HCT116 (cell line): ENCODE measurements around the gene COL2A1. TPM values are rescaled to one million over a fixed set of nuclear protein-coding genes. Genes with fewer than 3 reads are reported as not detected.

ENCODE experiments used
- ATAC-seq: fragments of 200-7000 bp; cut with Tn5 transposase; 2 replicates; pipeline ENCODE4 v1.9.1; 2020; ENCODE audit warnings: mild to moderate bottlenecking, moderate library complexity
- BruUV-seq: library from RNA; stranded (reverse); fragments of 400-500 nt; replicated peaks from 2 replicates; lab custom pipeline; 2021; lab: Mats Ljungman, UMichigan
- CTCF ChIA-PET: fragments of 300-600 bp; sonication (Branson Sonifier 250); formaldehyde crosslinking; loops from one replicate; lab custom pipeline; 2021; ENCODE audit warnings: antibody characterized with exemption; lab: Charles Lee
- POLR2A ChIA-PET: fragments of 300-600, 350-600 bp; sonication (Branson Sonifier 250); formaldehyde crosslinking; loops from one replicate; lab custom pipeline; 2021; ENCODE audit warnings: antibody characterized with exemption; lab: Charles Lee
- RAD21 ChIA-PET, 2 experiments: fragments of 300-600 bp; sonication (Branson Sonifier 250); formaldehyde crosslinking; loops; one replicate each; lab custom pipeline; 2023; ENCODE audit warnings: low total read pairs in 2 of 2; ENCODE audit not compliant: uncharacterized antibody in 2 of 2, unreplicated experiment in 2 of 2, low non-redundant PET in 1 of 2; lab: Charles Lee
- DNase-seq: peaks from one replicate; pipeline ENCODE4 v3.0.0-alpha.2; 2010; ENCODE audit warnings: low read depth, low spot score
- H2AFZ ChIP-seq: fragments of 200-600 bp; shearing (Covaris generic), sonication (generic); 2 replicates; pipeline ENCODE4 v1.6.1; 2017; ENCODE audit warnings: low read depth, mixed run types, mixed read lengths, antibody characterized with exemption, low read length; ENCODE audit not compliant: poor library complexity, severe bottlenecking
- H3K27ac ChIP-seq: 2 replicates; pipeline ENCODE4 v1.5.1; 2012; ENCODE audit warnings: low read depth, low read length
- H3K27me3 ChIP-seq: fragments of 200-600 bp; sonication (generic); 2 replicates; pipeline ENCODE4 v1.6.1; 2016; ENCODE audit warnings: mixed run types, low read length, mixed read lengths; ENCODE audit not compliant: insufficient read depth
- H3K36me3 ChIP-seq, 2 experiments: fragments of 200-500 bp in 1 of 2; fragments of 200-600 bp in 1 of 2; sonication (Bioruptor generic) in 1 of 2; sonication (generic) in 1 of 2; 2 replicates each; pipeline versions ENCODE4 v1.5.1 to v1.6.1; 2014 to 2016; ENCODE audit warnings: low read length in 2 of 2, inconsistent platforms in 1 of 2, mixed read lengths in 1 of 2, mixed run types in 1 of 2; ENCODE audit not compliant: insufficient read depth in 2 of 2, control insufficient read depth in 1 of 2
- H3K4me1 ChIP-seq, 2 experiments: fragments of 200-600 bp in 1 of 2; sonication (generic) in 1 of 2; 2 replicates each; pipeline versions ENCODE4 v1.5.1 to v1.6.1; 2012 to 2017; ENCODE audit warnings: low read length in 2 of 2, inconsistent platforms in 1 of 2, mild to moderate bottlenecking in 1 of 2, mixed read lengths in 1 of 2, mixed run types in 1 of 2, moderate library complexity in 1 of 2; ENCODE audit not compliant: insufficient read depth in 2 of 2, control insufficient read depth in 1 of 2
- H3K4me2 ChIP-seq: fragments of 200-600 bp; sonication (generic); 2 replicates; pipeline ENCODE4 v1.6.1; 2017; ENCODE audit warnings: mixed run types, low read length, mixed read lengths
- H3K4me3 ChIP-seq, 2 experiments: fragments of 200-600 bp in 1 of 2; sonication (generic) in 1 of 2; replicated peaks in 1 of 2; 2 replicates each; pipeline ENCODE4 v1.5.1; 2011 to 2016; ENCODE audit warnings: low read length in 2 of 2, control low read depth in 1 of 2, low read depth in 1 of 2, mild to moderate bottlenecking in 1 of 2, mixed read lengths in 1 of 2, mixed run types in 1 of 2
- H3K79me2 ChIP-seq: fragments of 200-600 bp; sonication (generic); 2 replicates; pipeline ENCODE4 v1.6.1; 2017; ENCODE audit warnings: mild to moderate bottlenecking, mixed run types, low read length, moderate library complexity, mixed read lengths; ENCODE audit not compliant: insufficient read depth
- H3K9ac ChIP-seq: fragments of 200-600 bp; sonication (generic); 2 replicates; pipeline ENCODE4 v1.6.1; 2016; ENCODE audit warnings: low read length, mixed read lengths
- H3K9me2 ChIP-seq: fragments of 200-600 bp; sonication (generic), shearing (Covaris generic); 2 replicates; pipeline ENCODE4 v1.6.1; 2017; ENCODE audit warnings: mixed run types, mild to moderate bottlenecking, moderate library complexity; ENCODE audit not compliant: insufficient read depth
- H3K9me3 ChIP-seq, 2 experiments: fragments of 200-500 bp in 1 of 2; fragments of 200-600 bp in 1 of 2; sonication (Bioruptor generic) in 1 of 2; sonication (generic) in 1 of 2; 2 replicates each; pipeline ENCODE4 v1.6.1; 2014 to 2017; ENCODE audit warnings: low read length in 2 of 2, mixed read lengths in 2 of 2, inconsistent platforms in 1 of 2, low read depth in 1 of 2, mild to moderate bottlenecking in 1 of 2, mixed run types in 1 of 2, moderate library complexity in 1 of 2; ENCODE audit not compliant: control insufficient read depth in 1 of 2, insufficient read depth in 1 of 2
- H4K20me1 ChIP-seq: fragments of 200-600 bp; sonication (generic), shearing (Covaris generic); 2 replicates; pipeline ENCODE4 v1.6.1; 2017; ENCODE audit warnings: mixed run types, mild to moderate bottlenecking, moderate library complexity; ENCODE audit not compliant: insufficient read depth
- EZH2phosphoT487 ChIP-seq: fragments of 200-600 bp; IDR thresholded peaks from 2 replicates; pipeline ENCODE4 v1.6.1; 2018; ENCODE audit warnings: antibody characterized with exemption, borderline replicate concordance
- POLR2A ChIP-seq: IDR thresholded peaks from 2 replicates; pipeline ENCODE4 v1.7.0; 2011; ENCODE audit warnings: borderline replicate concordance; ENCODE audit not compliant: insufficient read depth, insufficient read length; ENCODE audit errors: extremely low read depth
- POLR2AphosphoS5 ChIP-seq: IDR thresholded peaks from 2 replicates; pipeline ENCODE4 v1.6.1; 2011; ENCODE audit warnings: mild to moderate bottlenecking, low read depth, low read length, moderate library complexity
- RAD21 ChIP-seq: IDR thresholded peaks from 2 replicates; pipeline ENCODE4 v1.6.1; 2012; ENCODE audit warnings: low read depth, mild to moderate bottlenecking
- SRF ChIP-seq: IDR thresholded peaks from 2 replicates; pipeline ENCODE4 v1.6.1; 2012; ENCODE audit warnings: low read depth
- intact Hi-C: fragments of 100-400 bp; cut with micrococcal nuclease; formaldehyde crosslinking; loops from 2 replicates; pipeline ENCODE4 v1.10.0; 2022
- total RNA-seq: library from RNA; stranded (reverse); gene quantifications from one replicate; pipeline ENCODE4 v1.2.1, GENCODE V29; 2021; ENCODE audit not compliant: unreplicated experiment

The COL2A1 gene
- total RNA-seq, 1 experiment from 2014 or later = 0.22 TPM

GRCh38 chr12:47947341-47947740, 56.9 kb downstream of the COL2A1 start:
- Histone ChIP-seq H3K9ac (no peak overlapping the region), H3K36me3 (no peaks in the 10 kb centered on the region), H3K79me2 (no peaks in the 10 kb centered on the region), H3K27ac (no peak overlapping the region), H2AFZ (no peak overlapping the region), H3K4me3 (no peak overlapping the region), H3K4me1 (peaks cover 4 to 44% of the 10 kb centered on the region in 2 experiments; a peak in 3 of 4 replicates), H3K27me3 (no peaks in the 10 kb centered on the region), H3K9me3 (no peaks in the 10 kb centered on the region), H4K20me1 (no peaks in the 10 kb centered on the region), H3K9me2 (no peaks in the 10 kb centered on the region), H3K4me2 (no peak overlapping the region)
- intact Hi-C loops = loop anchor here (10.0 kb wide), 1 partner anchor 217 kb away; no protein-coding TSS in a partner anchor
- BruUV-seq = no TSS peak
- CTCF ChIA-PET = interaction anchor here (1.2 to 1.5 kb wide), 2 partner anchors 109 to 203 kb away, joined by 3 read pairs; no protein-coding TSS in a partner anchor
- ATAC-seq (no peak), DNase-seq (no peak)
- POLR2A ChIA-PET = interaction anchor here (1.5 kb wide), 1 partner anchor 42 kb away, joined by 5 read pairs; the partner anchor contains the start of gene VDR
- RAD21 ChIA-PET = no interaction called here
- TF ChIP-seq POLR2A (no peak), EZH2phosphoT487 (no peak), POLR2AphosphoS5 (no peak)

GRCh38 chr12:47946413-47947323, 57.6 kb downstream of the COL2A1 start:
- TF ChIP-seq SRF = no peak
- TF ChIP-seq RAD21 = no peak
- Histone ChIP-seq H3K9ac (no peak overlapping the region), H3K9me3 (no peaks in the 10 kb centered on the region), H3K36me3 (no peaks in the 10 kb centered on the region), H2AFZ (no peak overlapping the region), H3K79me2 (no peaks in the 10 kb centered on the region), H3K4me2 (no peak overlapping the region), H3K4me3 (no peak overlapping the region), H3K27me3 (no peaks in the 10 kb centered on the region), H4K20me1 (no peaks in the 10 kb centered on the region), H3K27ac (no peak overlapping the region), H3K4me1 (peaks cover 4 to 44% of the 10 kb centered on the region in 2 experiments; a peak in 3 of 4 replicates), H3K9me2 (no peaks in the 10 kb centered on the region)
- no TSS peak for BruUV-seq
- ChIA-PET CTCF (interaction anchor here (1.2 to 1.5 kb wide), 2 partner anchors 108 to 203 kb away, joined by 3 read pairs; no protein-coding TSS in a partner anchor), POLR2A (interaction anchor here (1.5 kb wide), 1 partner anchor 41 kb away, joined by 5 read pairs; the partner anchor contains the start of gene VDR), RAD21 (no interaction called here)
- no peak for DNase-seq
- ATAC-seq = no peak
- intact Hi-C loops = loop anchor here (10.0 kb wide), 1 partner anchor 218 kb away; no protein-coding TSS in a partner anchor
